Right cardiac atrium (tissue), 5 donors: ENCODE measurements around the gene SEC16A. TPM values are rescaled to one million over a fixed set of nuclear protein-coding genes. Genes with fewer than 3 reads are reported as not detected.

Source experiments
- ATAC-seq, 2 donors: fragments of 200-7000 bp; cut with Tn5 transposase; one replicate each; pipeline versions ENCODE4 v1.8.0 to v1.9.1; 2020; ENCODE audit warnings: moderate library complexity in 2 of 2, mild to moderate bottlenecking in 1 of 2
- DNase-seq, 3 donors: peaks; one replicate each; pipeline ENCODE4 v3.0.0-alpha.2; 2020
- H3K27ac ChIP-seq: one replicate; pipeline ENCODE4 v1.5.1; 2013; ENCODE audit warnings: mild to moderate bottlenecking, low read length, control low read depth, moderate library complexity
- H3K27me3 ChIP-seq: one replicate; pipeline ENCODE4 v1.6.1; 2013; ENCODE audit not compliant: control insufficient read depth, insufficient read depth
- H3K4me1 ChIP-seq: one replicate; pipeline ENCODE4 v1.6.1; 2013; ENCODE audit warnings: low read length; ENCODE audit not compliant: control insufficient read depth, insufficient read depth
- H3K4me3 ChIP-seq: one replicate; pipeline ENCODE4 v1.5.1; 2013; ENCODE audit warnings: low read length, control low read depth
- H3K9me3 ChIP-seq: one replicate; pipeline ENCODE4 v1.6.1; 2013; ENCODE audit warnings: low read length; ENCODE audit not compliant: control insufficient read depth
- WGBS: extraction: QIAGEN DNeasy Blood & Tissue Kit; methylation state at CpG from one replicate; pipeline ENCODE4 v1.1.7; 2013; 5-methylcytosine and 5-hydroxymethylcytosine counted together
- intact Hi-C, 4 donors: fragments of 100-400 bp; cut with DNase I; formaldehyde crosslinking; loops; one replicate each; pipeline versions ENCODE4 v1.11.0 to v1.14.0; 2022 to 2023
- polyA plus RNA-seq: library from polyadenylated mRNA; stranded (reverse); fragments of 200-250 nt; gene quantifications from one replicate; pipeline ENCODE4 v1.2.3, GENCODE V29; 2013
- total RNA-seq, 4 donors: library from RNA; stranded (reverse); fragmentation: NEBNext Ultra II Directional; extraction: Animal tissue kit (Norgen Biotek cat#: 25700); gene quantifications; one replicate each; pipeline ENCODE4 v1.2.1, GENCODE V29; 2021
- donor health status: healthy with polysubstance abuse.
- donor health status: DM: no; HTN: yes; CAD: no.
- donor health status: DM: no; HTN: no; CAD: no.
- donor health status: DM: no; HTN: yes; CAD: no; lungs with severe emphysema.
- donor health status: DM: yes; HTN: yes; CAD: no.

Gene SEC16A
- total and polyA plus RNA-seq, 5 donors = 23.1 to 35.3 (median 26.4) TPM

DNA sequence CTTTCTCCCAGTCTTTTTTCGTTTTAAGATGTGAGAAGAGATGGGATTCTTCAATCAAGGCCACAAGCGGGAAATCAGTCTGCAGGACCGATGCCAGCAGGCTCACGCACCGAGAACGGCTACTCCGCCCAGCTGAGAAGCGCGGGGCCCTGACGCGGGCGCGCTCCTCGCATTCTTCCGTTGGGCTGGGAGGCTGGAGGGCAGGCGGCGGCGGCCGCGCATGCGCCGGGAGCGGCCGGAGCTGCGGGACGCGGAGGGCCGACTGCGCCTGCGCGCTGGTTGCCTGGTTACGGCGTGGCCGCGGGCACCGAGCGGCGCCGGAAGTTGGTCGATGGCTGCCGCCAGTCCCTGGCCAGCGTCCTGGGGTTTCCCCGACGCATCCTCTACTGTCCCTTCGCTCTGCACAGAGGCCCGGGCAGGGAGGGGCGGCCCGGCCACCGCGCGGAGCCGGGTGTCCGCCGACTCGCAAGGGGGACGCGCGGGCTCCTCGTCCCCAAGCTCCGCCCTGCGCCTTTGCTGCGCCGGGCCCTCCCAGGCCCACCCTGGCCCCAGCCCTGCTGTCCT, 831 bp upstream of the SEC16A start:
- Histone ChIP-seq H3K27ac (peak overlapping the region; percentile 84), H3K4me3 (peak overlapping the region; percentile 4), H3K4me1 (peaks cover 4% of the 10 kb centered on the region), H3K27me3 (no peaks in the 10 kb centered on the region), H3K9me3 (no peaks in the 10 kb centered on the region)
- peak; percentile 60 to 62 for ATAC-seq
- DNase-seq = peak; percentile 94 to 98 (median 98)
- intact Hi-C loops = loop anchor here in 2 of 4 donors (2.0 kb wide), 1 partner anchor 147 kb away; no protein-coding TSS in a partner anchor
- WGBS = under 1% methylated on average over 63 of the region's 63 CpGs

DNA sequence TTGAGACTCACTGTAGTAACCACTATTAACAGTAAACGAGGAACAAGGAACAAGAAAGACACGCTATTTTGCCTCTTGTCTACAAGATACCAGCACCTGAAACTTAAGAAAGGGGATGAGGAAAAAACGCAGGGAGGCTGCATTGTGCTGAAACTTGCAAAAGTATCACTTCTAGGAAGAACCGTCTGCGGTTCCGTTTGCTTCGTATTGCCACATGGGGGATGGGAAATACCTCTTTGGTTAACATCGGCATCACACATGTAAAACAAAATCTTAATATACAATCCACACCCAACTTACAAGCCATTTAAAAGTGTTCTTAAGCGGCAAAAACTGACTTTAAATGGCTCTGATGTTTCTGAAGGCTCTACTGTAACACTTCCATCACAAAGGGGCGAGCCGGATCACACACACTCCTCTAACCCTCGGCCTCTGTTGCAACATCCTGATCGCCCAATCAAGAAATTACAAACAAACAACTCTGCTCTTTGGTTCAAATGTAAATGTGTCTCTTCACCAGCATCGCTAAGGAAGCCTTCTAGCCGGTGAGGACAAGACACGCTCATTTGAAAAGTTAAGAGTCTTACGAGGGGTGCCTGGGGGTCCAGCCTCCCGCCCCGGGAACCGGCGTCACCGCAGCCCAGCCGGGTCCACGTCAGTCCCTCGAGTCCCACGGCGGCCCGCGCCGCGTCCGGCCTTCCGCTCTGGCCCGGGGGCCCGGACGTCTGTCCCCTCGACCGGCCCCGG, 621 bp downstream of the SEC16A start:
- under 1% methylated on average over 39 of the region's 39 CpGs for WGBS
- intact Hi-C loops = no loop called here
- Histone ChIP-seq H3K9me3 (no peaks in the 10 kb centered on the region), H3K27me3 (no peaks in the 10 kb centered on the region), H3K4me3 (peak overlapping the region; percentile 73), H3K4me1 (peaks cover 4% of the 10 kb centered on the region), H3K27ac (peak overlapping the region; percentile 92)
- ATAC-seq = no peak
- DNase-seq = peak in 1 of 3 donors; percentile 43

DNA sequence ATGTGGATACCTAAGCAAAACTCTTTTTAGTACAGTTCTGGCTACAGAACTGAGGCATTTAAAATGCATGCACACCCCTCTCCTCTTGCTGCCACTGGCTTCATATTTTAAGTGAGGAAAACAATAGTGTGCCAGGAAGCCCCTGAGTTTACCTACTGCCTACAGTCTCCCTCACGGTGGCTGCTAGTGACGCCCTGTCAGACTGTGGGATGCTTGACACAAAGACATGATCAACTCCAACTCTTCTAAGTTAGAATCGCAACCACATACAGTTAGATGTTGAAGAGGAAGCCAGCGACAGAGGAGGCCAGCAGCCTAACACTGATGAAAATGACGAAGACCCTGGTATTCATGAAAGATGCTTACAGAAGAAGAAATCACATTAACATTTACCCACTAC, 1.3 kb downstream of the SEC16A start:
- 46% methylated on average over 5 of the region's 5 CpGs for WGBS
- intact Hi-C loops = no loop called here
- peak in 1 of 3 donors; percentile 34 for DNase-seq
- Histone ChIP-seq H3K27ac (no peak overlapping the region), H3K27me3 (no peaks in the 10 kb centered on the region), H3K4me1 (peaks cover 4% of the 10 kb centered on the region), H3K9me3 (no peaks in the 10 kb centered on the region), H3K4me3 (peak overlapping the region; percentile 73)
- ATAC-seq = no peak

DNA sequence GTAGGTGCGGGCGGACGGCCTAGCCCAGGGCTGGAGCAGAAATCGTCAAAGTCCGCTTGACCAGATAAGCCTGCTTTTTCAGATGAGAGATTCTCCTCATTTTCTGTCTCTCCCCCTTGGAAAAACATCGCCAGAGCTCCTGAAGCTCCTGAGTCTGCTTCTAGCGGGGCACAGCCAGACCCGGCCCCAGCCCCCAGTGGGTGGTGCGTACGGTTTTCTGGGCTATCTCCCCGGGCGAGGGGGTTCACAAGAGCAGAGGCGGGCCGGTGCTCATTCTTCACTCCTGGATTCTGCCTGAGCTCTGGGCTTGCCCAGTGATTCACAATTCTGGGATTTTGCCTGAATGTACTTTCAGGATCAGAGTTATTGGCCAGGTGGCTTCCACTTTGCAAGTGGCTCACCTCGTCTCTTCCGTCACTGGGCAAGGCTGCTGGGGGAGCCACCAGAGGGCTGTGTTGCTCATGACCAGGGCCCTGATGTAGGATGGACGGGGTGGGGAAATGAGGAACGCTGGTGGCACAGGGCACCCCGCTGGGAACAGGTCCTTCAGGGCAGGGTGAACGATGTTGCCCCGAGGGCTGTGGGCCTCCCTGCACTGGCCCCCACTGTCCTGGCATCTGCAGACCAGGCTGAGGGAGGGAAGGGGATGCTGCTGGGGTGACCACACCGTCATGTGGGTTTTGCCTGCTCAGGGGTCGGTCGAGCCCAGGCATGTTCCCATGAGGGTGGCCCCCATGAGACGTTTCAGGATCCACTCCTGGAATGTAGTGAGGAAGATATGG, 6.3 kb downstream of the SEC16A start:
- 86% methylated on average over 25 of the region's 25 CpGs for WGBS
- Histone ChIP-seq H3K27ac (no peak overlapping the region), H3K4me1 (no peaks in the 10 kb centered on the region), H3K27me3 (no peaks in the 10 kb centered on the region), H3K9me3 (no peaks in the 10 kb centered on the region), H3K4me3 (no peak overlapping the region)
- intact Hi-C loops = no loop called here
- ATAC-seq (no peak), DNase-seq (peak in 2 of 3 donors; percentile 43 to 54)

DNA sequence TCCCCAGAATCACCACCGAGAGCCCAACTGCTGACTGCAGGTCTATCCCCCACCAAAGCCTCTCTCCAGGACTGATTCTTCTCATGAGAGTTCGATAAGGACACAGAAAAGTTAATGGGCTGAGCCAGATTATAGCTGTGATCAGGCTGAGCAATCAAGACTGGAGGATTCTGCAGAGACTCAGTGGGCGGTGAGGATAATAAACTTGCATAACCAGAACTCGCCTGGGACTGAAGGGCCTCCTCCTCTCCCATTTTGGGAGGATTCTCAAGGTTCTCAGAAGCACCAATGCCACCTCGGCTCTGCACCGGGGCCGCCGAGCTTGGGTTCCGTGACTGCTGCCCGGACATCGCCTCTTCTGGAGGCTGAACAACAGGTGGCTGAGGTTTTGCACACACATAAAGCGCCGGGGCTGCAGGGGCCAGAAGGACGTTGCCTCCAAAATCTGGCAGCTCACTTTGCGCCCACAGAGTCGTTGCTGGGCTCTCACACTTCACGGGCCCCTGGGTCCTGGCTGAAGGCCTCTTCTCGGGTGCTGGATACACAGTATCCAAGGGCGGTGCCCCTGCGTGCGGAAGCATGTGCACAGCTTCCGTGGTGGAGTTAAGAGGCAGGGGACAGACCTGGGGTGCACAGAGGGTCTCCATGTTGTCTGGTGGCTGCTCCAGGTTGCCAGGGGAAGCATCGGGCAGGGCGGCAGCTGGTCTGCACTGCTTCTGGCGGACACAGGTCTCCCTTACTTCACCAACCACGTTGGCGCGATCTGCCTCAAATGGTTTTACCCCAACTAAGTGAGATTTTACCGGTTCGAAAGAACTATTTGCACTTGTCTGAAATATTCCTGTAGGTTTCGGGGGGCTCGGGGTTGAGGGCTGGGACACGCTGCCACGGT, 7.6 kb downstream of the SEC16A start:
- Histone ChIP-seq H3K27ac (no peak overlapping the region), H3K4me1 (no peaks in the 10 kb centered on the region), H3K27me3 (no peaks in the 10 kb centered on the region), H3K4me3 (no peak overlapping the region), H3K9me3 (no peaks in the 10 kb centered on the region)
- intact Hi-C loops = no loop called here
- WGBS = 93% methylated on average over 34 of the region's 34 CpGs
- ATAC-seq (no peak), DNase-seq (peak in 2 of 3 donors; percentile 31 to 33)

DNA sequence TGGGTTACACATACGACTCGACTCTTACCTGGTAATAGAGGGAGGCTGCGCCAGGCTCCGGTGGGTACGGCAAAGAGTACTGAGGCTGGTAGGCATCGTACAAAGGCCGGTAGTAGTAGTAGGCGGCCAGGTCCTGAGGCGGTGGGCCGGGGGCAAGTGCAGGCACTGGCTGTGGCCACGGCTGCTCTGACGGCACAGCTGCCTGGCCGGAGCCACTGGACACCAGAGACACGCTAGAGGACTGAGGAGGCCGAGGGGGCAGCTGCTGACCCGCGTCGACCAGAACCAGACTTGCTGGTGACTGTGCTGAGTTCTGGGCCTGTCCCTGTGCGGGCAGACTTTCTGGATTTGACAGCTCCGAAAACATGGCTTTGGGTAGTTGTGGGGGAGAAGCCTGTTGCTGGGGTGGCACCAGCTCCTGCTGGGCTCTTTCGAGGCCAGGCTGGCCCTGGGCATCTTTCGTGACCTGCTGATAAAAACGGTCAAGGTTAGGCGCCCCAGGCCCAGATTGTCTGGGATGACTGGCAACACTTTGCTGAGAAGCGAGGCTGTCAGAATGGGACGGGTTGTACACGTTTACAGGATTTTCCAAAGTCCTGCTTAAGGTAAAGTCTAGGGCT, 8.7 kb downstream of the SEC16A start:
- DNase-seq (peak in 2 of 3 donors; percentile 21 to 39), ATAC-seq (no peak)
- no peak overlapping the region for H3K4me3 ChIP-seq
- H3K9me3 ChIP-seq = no peaks in the 10 kb centered on the region
- H3K27me3 ChIP-seq = no peaks in the 10 kb centered on the region
- intact Hi-C loops = no loop called here
- WGBS = 94% methylated on average over 27 of the region's 27 CpGs
- H3K27ac ChIP-seq = no peak overlapping the region
- no peaks in the 10 kb centered on the region for H3K4me1 ChIP-seq

DNA sequence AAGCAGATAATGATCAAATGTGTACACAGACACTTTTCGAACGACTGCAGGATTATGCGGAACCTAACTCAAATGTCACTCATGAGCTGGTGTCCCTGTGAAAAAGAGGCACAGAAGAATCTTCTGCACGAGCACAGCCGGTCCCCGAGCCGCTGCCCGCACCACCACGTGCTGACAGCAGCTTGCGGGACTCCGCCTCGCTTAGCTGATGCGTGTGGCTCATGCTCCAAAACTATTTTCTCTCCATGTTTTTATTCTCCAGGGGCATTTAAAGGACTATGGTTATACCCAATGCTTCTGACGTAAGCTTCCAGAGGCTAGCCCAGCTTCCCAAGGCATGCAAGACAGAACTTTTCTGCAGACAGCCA, 9.5 kb downstream of the SEC16A start:
- Histone ChIP-seq H3K27me3 (no peaks in the 10 kb centered on the region), H3K27ac (no peak overlapping the region), H3K4me1 (no peaks in the 10 kb centered on the region), H3K4me3 (no peak overlapping the region), H3K9me3 (no peaks in the 10 kb centered on the region)
- 90% methylated on average over 14 of the region's 14 CpGs for WGBS
- ATAC-seq = no peak
- DNase-seq = peak in 1 of 3 donors; percentile 20
- intact Hi-C loops = no loop called here

DNA sequence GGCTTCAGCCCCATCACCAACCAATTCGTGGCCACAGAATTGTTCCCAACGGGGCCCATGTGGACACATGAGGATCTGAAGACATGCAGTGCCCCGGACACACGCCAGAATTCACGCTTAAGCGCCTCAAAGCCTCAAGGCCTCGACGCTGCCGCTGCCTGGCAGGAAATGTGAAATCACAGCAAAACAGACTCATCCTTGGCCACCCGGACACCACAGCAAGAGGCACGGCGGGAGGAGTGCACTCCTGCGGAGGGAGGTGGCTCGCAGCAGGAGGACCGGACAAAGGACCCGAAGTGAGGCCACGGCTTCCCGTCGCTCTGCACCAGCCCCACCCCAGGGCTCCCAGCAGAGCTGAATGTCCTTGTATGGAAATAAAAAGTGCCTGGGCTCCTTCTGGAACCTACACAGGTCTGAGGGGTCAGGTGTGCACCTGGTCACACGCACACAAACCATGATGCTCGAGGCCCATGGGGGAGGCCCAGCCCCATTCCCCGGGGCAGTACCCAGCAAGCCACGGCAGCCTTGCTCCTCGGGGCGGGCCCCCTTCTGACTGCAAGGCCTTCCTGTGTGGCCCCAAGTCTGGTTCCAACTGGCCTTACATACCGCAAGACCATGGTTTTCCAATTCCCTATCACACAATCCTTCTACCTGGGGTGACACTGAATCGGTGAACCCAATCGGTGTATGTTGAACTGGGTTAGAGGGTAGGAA, 10.0 kb downstream of the SEC16A start:
- Histone ChIP-seq H3K27ac (no peak overlapping the region), H3K4me1 (no peaks in the 10 kb centered on the region), H3K4me3 (no peak overlapping the region), H3K27me3 (no peaks in the 10 kb centered on the region), H3K9me3 (no peaks in the 10 kb centered on the region)
- DNase-seq = peak in 2 of 3 donors; percentile 28 to 45
- 88% methylated on average over 28 of the region's 28 CpGs for WGBS
- no peak for ATAC-seq
- intact Hi-C loops = no loop called here

DNA sequence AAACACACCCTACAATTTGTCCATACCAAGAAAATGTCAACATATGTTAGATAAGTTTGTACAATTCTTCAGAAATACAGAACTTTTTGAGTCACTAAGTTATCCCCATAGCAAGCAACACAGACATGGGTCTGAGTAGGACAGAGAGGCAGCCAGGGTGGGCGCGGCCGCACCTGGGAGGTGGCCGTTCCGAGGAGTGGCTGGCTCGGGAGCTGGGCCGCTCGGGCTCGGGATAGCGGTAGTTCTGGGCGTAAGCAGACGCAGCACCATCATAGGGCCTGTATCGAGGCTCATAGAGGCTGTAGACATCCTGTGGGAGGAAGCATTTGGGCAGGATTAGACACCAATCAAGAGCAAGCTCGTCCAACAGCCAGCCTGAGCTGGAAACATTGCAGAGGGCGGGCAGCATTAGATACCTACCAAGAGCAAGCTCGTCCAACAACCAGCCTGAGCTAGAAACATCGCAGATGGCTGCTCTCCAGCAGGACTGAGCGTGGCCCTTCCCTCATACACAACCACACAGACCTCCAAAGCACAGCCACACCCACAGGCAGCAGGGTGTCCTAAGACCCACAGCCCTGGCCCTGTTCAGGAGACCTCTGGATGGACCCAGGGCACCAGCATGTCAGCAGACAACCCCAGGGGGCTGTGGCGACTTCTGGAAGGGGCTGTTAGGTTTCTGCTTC, 10.9 kb downstream of the SEC16A start:
- ATAC-seq (peak in 1 of 2 donors; percentile 12), DNase-seq (peak in 2 of 3 donors; percentile 46 to 47)
- Histone ChIP-seq H3K27me3 (no peaks in the 10 kb centered on the region), H3K4me1 (no peaks in the 10 kb centered on the region), H3K27ac (no peak overlapping the region), H3K9me3 (no peaks in the 10 kb centered on the region), H3K4me3 (no peak overlapping the region)
- 91% methylated on average over 19 of the region's 19 CpGs for WGBS
- intact Hi-C loops = no loop called here
